Measurements from ENCODE around the gene B4GALNT4. TPM values are rescaled to one million over a fixed set of nuclear protein-coding genes. Genes with fewer than 3 reads are reported as not detected.
"Not testable (repeated sequence)": the region's sequence is repeated elsewhere in the genome, so short reads cannot be mapped to it uniquely, and the experiment has no call there.

The B4GALNT4 gene
- total RNA-seq, 1 donor from 2014 or later, result 31.6 TPM

- Histone ChIP-seq H3K36me3 (ENCODE audit: control insufficient read depth, insufficient read depth, low read length) (no peaks in the 10 kb centered on the region), H3K4me3 (ENCODE audit: low read depth, low read length) (no peak overlapping the region), H3K27me3 (ENCODE audit: control insufficient read depth, insufficient read depth, low read length) (no peaks in the 10 kb centered on the region)
- no peak for DNase-seq (ENCODE audit: low read depth)
- TF ChIP-seq CTCF (IDR thresholded peaks at IDR 0.05; ENCODE audit: insufficient read depth, low read length, poor library complexity, severe bottlenecking), result no peak
These were observed 38.5 kb upstream of the B4GALNT4 start for GRCh38 chr11:330694-331357.

GRCh38 chr11:331358-332060, 37.8 kb upstream of the B4GALNT4 start:
- no peaks in the 10 kb centered on the region for H3K27me3 ChIP-seq (ENCODE audit: control insufficient read depth, insufficient read depth, low read length)
- H3K4me3 ChIP-seq (ENCODE audit: low read depth, low read length), result no peak overlapping the region
- DNase-seq (ENCODE audit: low read depth), result no peak
- TF ChIP-seq CTCF (IDR thresholded peaks at IDR 0.05; ENCODE audit: insufficient read depth, low read length, poor library complexity, severe bottlenecking), result no peak
- H3K36me3 ChIP-seq (ENCODE audit: control insufficient read depth, insufficient read depth, low read length), result no peaks in the 10 kb centered on the region

GRCh38 chr11:332651-333480, 36.4 kb upstream of the B4GALNT4 start:
- Histone ChIP-seq H3K4me3 (ENCODE audit: low read depth, low read length) (no peak overlapping the region), H3K36me3 (ENCODE audit: control insufficient read depth, insufficient read depth, low read length) (no peaks in the 10 kb centered on the region), H3K27me3 (ENCODE audit: control insufficient read depth, insufficient read depth, low read length) (no peaks in the 10 kb centered on the region)
- DNase-seq (ENCODE audit: low read depth), result no peak
- no peak for TF ChIP-seq CTCF (IDR thresholded peaks at IDR 0.05; ENCODE audit: insufficient read depth, low read length, poor library complexity, severe bottlenecking)

- not testable (repeated sequence) for H3K27me3 ChIP-seq (ENCODE audit: control insufficient read depth, insufficient read depth, low read length); DNase-seq (ENCODE audit: low read depth); H3K4me3 ChIP-seq (ENCODE audit: low read depth, low read length); H3K36me3 ChIP-seq (ENCODE audit: control insufficient read depth, insufficient read depth, low read length)
These were observed 35.6 kb upstream of the B4GALNT4 start for GRCh38 chr11:333616-334263.

GRCh38 chr11:334264-334994, 34.9 kb upstream of the B4GALNT4 start:
- no peaks in the 10 kb centered on the region for H3K27me3 ChIP-seq (ENCODE audit: control insufficient read depth, insufficient read depth, low read length)
- TF ChIP-seq CTCF (IDR thresholded peaks at IDR 0.05; ENCODE audit: insufficient read depth, low read length, poor library complexity, severe bottlenecking), result no peak
- no peak overlapping the region for H3K4me3 ChIP-seq (ENCODE audit: low read depth, low read length)
- H3K36me3 ChIP-seq (ENCODE audit: control insufficient read depth, insufficient read depth, low read length), result no peaks in the 10 kb centered on the region
- DNase-seq (ENCODE audit: low read depth), result no peak
